H1 (cell line): Measurements from ENCODE around the gene MIF4GD.

ENCODE experiments used
- CTCF ChIP-seq, 3 experiments: IDR thresholded peaks; 1 replicate in 2 of 3; 2 replicates in 1 of 3; pipeline versions ENCODE4 v1.5.1 to v1.6.1; 2011; ENCODE audit warnings: low read length in 3 of 3, mild to moderate bottlenecking in 3 of 3, inconsistent platforms in 2 of 3, low read depth in 1 of 3, moderate library complexity in 1 of 3; ENCODE audit not compliant: insufficient read depth in 1 of 3; ENCODE audit errors: control extremely low read depth in 1 of 3
- POLR2A ChIP-seq, 2 experiments: IDR thresholded peaks; 1 replicate in 1 of 2; 2 replicates in 1 of 2; pipeline ENCODE4 v1.6.1; 2011; ENCODE audit warnings: low read depth in 2 of 2, low read length in 2 of 2, mild to moderate bottlenecking in 2 of 2; ENCODE audit errors: control extremely low read depth in 1 of 2
- TF ChIP-seq, protein P1 (sequence below): IDR thresholded peaks from 2 replicates; pipeline ENCODE4 v1.6.1; 2012; ENCODE audit warnings: low read length, inconsistent platforms

DNA sequence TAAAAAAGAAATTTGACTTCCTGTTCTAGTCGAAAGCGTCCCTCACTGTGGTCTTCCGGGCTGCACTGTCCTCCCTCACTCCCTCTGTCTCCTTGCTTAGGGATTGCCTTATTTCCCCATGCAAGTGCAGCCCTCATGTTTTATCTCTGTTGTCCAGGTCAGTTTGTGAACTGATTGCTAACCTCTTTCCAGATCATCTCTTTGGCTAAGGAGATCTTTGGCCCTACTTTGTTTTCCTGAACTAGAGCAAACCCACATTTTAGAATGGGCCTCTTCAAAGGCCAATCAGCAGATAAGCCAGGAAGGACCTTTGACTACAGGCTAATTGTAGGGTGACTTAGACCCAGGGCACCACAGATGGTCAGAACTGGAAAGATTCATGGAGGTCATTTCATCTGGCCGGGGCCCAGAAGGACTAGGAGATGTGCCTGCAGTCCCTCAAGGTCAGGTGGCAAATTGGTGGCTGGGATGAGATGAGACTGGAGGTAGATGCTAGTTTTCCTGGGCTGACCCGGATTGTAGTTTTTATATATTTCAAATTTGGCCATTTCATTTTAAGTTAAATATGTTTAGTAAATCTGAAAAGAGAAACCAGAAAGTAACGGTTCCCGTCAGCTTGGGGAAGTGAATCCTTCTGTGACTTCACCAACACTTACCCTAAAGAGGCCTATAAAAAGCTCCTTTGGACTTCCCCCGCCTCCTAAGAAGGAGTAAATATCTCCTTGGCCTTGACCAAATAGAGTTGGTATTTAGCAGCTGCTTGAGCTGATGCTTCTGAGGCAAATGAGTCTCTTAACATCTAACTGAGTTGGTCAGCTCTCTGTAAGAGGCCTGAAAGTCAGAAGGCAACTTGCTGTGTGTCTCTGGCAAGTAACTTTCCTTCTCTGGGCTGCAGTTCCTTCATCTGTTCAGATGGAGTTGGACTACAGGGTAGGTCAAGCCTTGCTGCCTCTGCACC, 24.4 kb upstream of the MIF4GD start:
- TF ChIP-seq POLR2A (IDR thresholded peaks at IDR 0.05; ENCODE audit: control extremely low read depth in 1 of 2, low read depth in 2 of 2, low read length in 2 of 2) (no peak), CTCF (IDR thresholded peaks at IDR 0.05; ENCODE audit: control extremely low read depth in 1 of 3, insufficient read depth in 1 of 3, low read depth in 1 of 3, low read length in 3 of 3) (no peak)
- TF ChIP-seq, protein P1, sequence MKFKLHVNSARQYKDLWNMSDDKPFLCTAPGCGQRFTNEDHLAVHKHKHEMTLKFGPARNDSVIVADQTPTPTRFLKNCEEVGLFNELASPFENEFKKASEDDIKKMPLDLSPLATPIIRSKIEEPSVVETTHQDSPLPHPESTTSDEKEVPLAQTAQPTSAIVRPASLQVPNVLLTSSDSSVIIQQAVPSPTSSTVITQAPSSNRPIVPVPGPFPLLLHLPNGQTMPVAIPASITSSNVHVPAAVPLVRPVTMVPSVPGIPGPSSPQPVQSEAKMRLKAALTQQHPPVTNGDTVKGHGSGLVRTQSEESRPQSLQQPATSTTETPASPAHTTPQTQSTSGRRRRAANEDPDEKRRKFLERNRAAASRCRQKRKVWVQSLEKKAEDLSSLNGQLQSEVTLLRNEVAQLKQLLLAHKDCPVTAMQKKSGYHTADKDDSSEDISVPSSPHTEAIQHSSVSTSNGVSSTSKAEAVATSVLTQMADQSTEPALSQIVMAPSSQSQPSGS: no peak
